Fibroblast of the aortic adventitia (primary cell): ENCODE data around the gene FOXN4. TPM values are rescaled to one million over a fixed set of nuclear protein-coding genes. Genes with fewer than 3 reads are reported as not detected.

ENCODE experiments used
- DNase-seq: peaks from one replicate; pipeline ENCODE4 v3.0.0-alpha.2; 2010; ENCODE audit warnings: low read depth
- H3K4me3 ChIP-seq: 2 replicates; pipeline ENCODE4 v1.5.1; 2011; ENCODE audit warnings: low read depth, mild to moderate bottlenecking, control low read depth, low read length, moderate library complexity
- total RNA-seq: library from RNA; depleted of rRNA; stranded (reverse); fragments of >200 nt; gene quantifications from 2 replicates; pipeline ENCODE4 v1.2.3, GENCODE V29; 2012; ENCODE audit warnings: low replicate concordance
- TF ChIP-seq, protein P1 (sequence below): IDR thresholded peaks from 2 replicates; pipeline ENCODE4 v1.5.1; 2011; ENCODE audit warnings: mild to moderate bottlenecking, low read length, control low read depth, inconsistent platforms; ENCODE audit not compliant: insufficient read depth

FOXN4 gene
- total RNA-seq, 1 donor, result not detected

DNA sequence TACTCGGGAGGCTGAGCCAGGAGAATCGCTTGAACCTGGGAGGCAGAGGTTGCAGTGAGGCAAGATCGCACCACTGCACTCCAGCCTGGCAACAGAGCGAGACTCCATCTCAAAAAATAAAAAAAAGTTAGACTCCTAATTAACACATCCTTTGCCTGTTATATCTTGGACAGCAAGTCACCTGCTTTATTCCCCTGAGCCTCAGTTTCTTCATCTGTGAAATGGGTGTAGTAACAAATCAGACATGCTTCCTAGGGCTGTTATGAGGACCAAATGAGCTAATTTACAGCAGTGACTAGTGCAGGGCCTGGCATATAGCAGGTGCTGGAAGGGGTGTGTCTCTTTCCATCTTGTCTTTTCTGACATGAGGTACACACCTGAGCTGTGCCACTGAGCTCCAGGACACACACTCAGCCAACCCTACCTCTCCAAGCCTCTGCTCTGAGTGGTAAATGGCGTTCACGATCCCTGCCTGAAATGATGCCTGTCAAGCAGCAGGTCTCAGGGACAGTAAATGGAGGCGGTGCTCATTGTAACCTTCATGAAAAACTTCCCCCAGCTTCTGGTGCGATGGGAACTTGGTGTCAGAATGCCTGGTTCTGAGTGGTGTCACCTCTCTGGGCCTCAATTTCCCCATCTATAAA is 31.7 kb downstream of the FOXN4 start:
- TF ChIP-seq, protein P1, sequence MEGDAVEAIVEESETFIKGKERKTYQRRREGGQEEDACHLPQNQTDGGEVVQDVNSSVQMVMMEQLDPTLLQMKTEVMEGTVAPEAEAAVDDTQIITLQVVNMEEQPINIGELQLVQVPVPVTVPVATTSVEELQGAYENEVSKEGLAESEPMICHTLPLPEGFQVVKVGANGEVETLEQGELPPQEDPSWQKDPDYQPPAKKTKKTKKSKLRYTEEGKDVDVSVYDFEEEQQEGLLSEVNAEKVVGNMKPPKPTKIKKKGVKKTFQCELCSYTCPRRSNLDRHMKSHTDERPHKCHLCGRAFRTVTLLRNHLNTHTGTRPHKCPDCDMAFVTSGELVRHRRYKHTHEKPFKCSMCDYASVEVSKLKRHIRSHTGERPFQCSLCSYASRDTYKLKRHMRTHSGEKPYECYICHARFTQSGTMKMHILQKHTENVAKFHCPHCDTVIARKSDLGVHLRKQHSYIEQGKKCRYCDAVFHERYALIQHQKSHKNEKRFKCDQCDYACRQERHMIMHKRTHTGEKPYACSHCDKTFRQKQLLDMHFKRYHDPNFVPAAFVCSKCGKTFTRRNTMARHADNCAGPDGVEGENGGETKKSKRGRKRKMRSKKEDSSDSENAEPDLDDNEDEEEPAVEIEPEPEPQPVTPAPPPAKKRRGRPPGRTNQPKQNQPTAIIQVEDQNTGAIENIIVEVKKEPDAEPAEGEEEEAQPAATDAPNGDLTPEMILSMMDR, result no peak
- no peak overlapping the region for H3K4me3 ChIP-seq
- no peak for DNase-seq

DNA sequence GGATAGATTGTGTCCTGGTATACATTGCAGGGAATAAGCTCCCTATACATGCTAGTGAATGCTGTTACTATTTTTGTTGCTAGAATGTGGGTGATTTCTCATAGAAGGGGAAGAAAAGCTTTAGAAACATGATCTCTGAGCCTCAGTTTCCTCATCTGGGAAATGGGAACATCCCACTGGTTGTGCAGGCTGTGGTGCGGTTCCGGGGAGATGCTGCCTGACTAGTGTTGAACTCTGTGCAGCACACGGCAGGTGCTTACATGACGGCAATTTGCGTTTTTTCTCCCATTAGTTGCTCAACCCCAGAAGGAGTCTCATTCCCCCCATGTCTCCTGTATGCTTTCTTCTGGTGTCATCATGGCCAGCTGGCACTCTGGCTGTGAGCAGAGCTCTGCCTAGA is 32.9 kb downstream of the FOXN4 start:
- TF ChIP-seq, protein P1, result no peak
- H3K4me3 ChIP-seq, result no peak overlapping the region
- no peak for DNase-seq

DNA sequence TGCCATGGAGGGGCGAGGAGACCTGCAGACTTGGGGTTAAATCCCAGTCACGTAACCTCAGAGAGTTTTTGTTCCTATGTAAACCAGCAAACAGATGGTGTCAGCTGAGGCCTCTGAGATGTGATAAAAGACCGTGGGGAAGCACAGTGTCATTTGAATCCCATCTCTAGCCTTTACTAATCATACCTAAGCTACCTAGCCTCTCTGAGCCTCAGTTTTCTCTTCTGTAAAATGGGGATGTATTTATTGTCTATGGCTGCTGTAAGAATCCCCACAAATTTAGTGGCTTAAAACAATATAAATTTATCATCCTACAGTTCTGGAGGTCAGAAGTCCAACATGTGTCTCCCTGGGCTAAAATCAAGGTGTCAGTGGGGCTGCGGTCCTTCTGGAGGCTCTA is 33.9 kb downstream of the FOXN4 start:
- no peak overlapping the region for H3K4me3 ChIP-seq
- TF ChIP-seq, protein P1, result no peak
- DNase-seq, result no peak

DNA sequence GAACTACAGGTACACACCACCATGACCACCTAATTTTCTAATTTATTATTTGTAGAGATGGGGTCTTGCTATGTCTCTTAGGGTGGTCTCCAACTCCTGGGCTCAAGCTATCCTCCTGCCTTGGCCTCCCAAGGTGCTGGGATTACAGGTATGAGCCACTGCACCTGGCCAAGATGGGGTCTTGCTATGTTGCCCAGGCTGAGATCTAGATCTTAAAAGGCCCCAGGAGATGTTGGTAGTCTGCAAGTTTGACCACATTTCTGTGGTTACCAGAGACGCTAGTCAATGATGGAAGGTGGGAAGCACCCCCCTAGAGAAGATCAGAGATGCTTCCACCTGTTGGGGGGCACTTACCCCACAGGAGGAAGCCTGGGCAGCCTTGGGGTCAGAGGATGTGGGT is 34.7 kb downstream of the FOXN4 start:
- no peak for DNase-seq
- TF ChIP-seq, protein P1, result no peak
- H3K4me3 ChIP-seq, result no peak overlapping the region

DNA sequence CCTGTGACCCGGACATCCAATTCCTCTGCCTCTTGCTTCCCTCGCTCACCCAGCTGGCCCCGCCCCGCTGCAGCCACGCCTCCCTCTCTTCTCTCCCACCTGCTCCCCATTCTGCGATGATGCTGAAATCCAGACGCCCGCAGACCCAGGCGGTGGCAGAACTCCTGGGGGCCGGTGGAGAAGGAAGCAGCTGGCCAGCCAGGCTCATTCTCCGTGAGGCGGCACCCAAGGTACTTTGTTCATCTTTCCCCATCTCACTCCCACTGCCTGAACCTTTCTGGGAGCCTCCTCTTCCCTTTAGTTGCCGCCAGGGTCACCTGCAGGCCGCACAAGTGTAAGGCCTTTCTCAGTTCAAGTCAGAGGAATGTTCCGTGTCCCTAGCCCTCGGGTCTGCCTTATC is 35.7 kb downstream of the FOXN4 start:
- no peak for DNase-seq
- H3K4me3 ChIP-seq, result no peak overlapping the region
- TF ChIP-seq, protein P1, result no peak

GRCh38 chr12:109271418-109271817 is 37.7 kb downstream of the FOXN4 start:
- TF ChIP-seq, protein P1, result no peak
- no peak overlapping the region for H3K4me3 ChIP-seq
- no peak for DNase-seq

DNA sequence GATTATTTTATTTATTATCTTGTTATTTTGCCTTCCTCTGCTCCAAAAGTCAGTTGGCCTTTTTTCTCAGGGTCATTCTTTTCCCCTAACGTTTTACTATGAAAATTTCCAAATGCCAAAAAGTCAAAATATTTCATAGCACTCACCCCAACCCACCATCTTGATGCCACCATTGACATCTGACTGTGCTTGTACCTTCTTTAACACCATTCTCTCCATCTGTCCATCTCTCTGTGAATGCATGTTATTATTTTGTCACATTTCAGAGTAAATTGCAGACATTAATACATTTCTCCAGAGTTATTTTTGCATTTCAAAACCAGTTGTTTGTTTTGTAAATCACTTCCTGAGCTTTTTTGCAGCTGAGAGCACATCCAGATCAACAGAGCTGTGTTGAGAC is 38.6 kb downstream of the FOXN4 start:
- DNase-seq, result no peak
- H3K4me3 ChIP-seq, result no peak overlapping the region
- TF ChIP-seq, protein P1, result no peak
